ENCODE measurements around the gene PACC1. TPM values are rescaled to one million over a fixed set of nuclear protein-coding genes. Genes with fewer than 3 reads are reported as not detected.
A peak's percentile ranks its signal among the peaks of the same experiment; 100 is the strongest.

The PACC1 gene
- total RNA-seq, 1 experiment from 2014 or later: 37.5 TPM

DNA sequence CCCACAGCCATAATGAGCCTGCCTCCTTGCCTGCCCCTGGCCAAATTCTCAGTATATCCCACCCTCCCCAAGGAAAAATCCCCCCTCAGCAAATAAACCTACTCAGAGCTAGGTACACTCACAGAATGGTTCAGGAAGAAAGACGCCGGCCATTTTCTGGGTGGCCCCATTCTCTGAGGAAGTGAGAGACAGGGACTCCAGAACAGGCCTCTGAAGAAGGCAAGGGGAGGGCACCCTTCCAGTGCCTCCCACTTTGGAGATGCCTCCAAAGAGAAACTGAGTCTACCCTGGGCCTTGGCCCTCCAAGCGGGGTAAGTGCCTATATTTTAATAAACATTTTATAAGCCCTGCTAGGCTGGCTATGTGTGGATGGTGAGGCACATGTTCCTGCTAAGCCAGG lies 2.3 kb downstream of the PACC1 start:
- Histone ChIP-seq H3K27ac (ENCODE audit: low read length) (no peak overlapping the region), H2AFZ (ENCODE audit: low read length) (no peak overlapping the region), H3K9me3 (ENCODE audit: low read length) (no peaks in the 10 kb centered on the region), H3K36me3 (ENCODE audit: low read depth, low read length) (peaks cover 34% of the 10 kb centered on the region), H3K9ac (ENCODE audit: low read length) (no peak overlapping the region), H3K79me2 (ENCODE audit: low read length) (peaks cover 24% of the 10 kb centered on the region), H3F3A (ENCODE audit: low read length, unreplicated experiment) (no peaks in the 10 kb centered on the region), H3K27me3 (ENCODE audit: low read length) (no peaks in the 10 kb centered on the region), H3K4me2 (ENCODE audit: low read length) (no peak overlapping the region), H3K4me1 (ENCODE audit: insufficient read depth, low read length) (peaks cover 10% of the 10 kb centered on the region), H3K4me3 (ENCODE audit: low read length) (no peak overlapping the region), H3K9me2 (replicated peaks; ENCODE audit: low read length) (no peaks in the 10 kb centered on the region), H4K20me1 (ENCODE audit: low read length) (no peaks in the 10 kb centered on the region)
- TF ChIP-seq EZH2phosphoT487 (IDR thresholded peaks at IDR 0.05; ENCODE audit: borderline replicate concordance, low read length): no peak
- no peak for TF ChIP-seq EZH2 (IDR thresholded peaks at IDR 0.05; ENCODE audit: low read length, unreplicated experiment)
- TF ChIP-seq, protein P1, sequence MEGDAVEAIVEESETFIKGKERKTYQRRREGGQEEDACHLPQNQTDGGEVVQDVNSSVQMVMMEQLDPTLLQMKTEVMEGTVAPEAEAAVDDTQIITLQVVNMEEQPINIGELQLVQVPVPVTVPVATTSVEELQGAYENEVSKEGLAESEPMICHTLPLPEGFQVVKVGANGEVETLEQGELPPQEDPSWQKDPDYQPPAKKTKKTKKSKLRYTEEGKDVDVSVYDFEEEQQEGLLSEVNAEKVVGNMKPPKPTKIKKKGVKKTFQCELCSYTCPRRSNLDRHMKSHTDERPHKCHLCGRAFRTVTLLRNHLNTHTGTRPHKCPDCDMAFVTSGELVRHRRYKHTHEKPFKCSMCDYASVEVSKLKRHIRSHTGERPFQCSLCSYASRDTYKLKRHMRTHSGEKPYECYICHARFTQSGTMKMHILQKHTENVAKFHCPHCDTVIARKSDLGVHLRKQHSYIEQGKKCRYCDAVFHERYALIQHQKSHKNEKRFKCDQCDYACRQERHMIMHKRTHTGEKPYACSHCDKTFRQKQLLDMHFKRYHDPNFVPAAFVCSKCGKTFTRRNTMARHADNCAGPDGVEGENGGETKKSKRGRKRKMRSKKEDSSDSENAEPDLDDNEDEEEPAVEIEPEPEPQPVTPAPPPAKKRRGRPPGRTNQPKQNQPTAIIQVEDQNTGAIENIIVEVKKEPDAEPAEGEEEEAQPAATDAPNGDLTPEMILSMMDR (conservative IDR thresholded peaks at IDR 0.05; ENCODE audit: low read depth, low read length): no peak
- intact Hi-C loops (cut with micrococcal nuclease): no loop called here
- DNase-seq (no peak), ATAC-seq (no peak)
- POLR2A ChIA-PET (ENCODE audit: unreplicated experiment): no interaction called here
- CTCF ChIA-PET: no interaction called here
- no TSS peak for BruUV-seq (replicated peaks)

DNA sequence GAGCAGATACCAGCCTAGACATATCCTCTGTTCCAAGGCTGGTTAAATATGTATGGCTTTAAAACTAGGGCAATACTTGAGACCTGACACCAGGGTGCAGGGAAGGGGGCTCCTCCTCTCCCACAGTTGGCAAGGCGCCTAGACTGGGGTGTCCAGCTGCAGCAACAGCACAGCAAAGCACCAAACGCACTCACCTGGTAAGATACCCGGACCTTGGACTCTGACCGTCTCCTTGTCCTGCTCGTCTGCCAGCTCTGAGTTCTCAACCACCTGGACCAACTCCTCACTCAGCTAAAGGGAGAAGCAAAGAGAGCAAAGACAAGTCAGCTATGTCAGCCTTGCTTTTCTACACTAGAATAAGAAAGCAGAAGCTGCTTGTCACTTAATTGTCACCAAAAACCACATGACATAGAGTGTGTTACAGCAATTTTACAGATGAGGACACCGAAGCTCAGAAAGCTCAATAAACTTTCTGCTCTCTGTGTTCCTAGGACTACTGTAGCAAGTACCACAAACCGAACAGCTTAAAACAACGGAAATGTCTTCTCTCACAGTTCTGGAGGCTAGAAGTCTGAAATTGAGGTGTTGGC lies 4.4 kb downstream of the PACC1 start:
- Histone ChIP-seq H3K27ac (ENCODE audit: low read length) (no peak overlapping the region), H3K27me3 (ENCODE audit: low read length) (no peaks in the 10 kb centered on the region), H3F3A (ENCODE audit: low read length, unreplicated experiment) (no peaks in the 10 kb centered on the region), H3K9me2 (replicated peaks; ENCODE audit: low read length) (no peaks in the 10 kb centered on the region), H3K4me2 (ENCODE audit: low read length) (no peak overlapping the region), H3K4me3 (ENCODE audit: low read length) (no peak overlapping the region), H3K9me3 (ENCODE audit: low read length) (no peaks in the 10 kb centered on the region), H3K36me3 (ENCODE audit: low read depth, low read length) (peaks cover 49% of the 10 kb centered on the region), H3K9ac (ENCODE audit: low read length) (no peak overlapping the region), H4K20me1 (ENCODE audit: low read length) (no peaks in the 10 kb centered on the region), H3K4me1 (ENCODE audit: insufficient read depth, low read length) (peaks cover 10% of the 10 kb centered on the region), H3K79me2 (ENCODE audit: low read length) (peaks cover 24% of the 10 kb centered on the region), H2AFZ (ENCODE audit: low read length) (no peak overlapping the region)
- no TSS peak for BruUV-seq (replicated peaks)
- POLR2A ChIA-PET (ENCODE audit: unreplicated experiment): interaction anchor here (0.6 kb wide), 1 partner anchor 226 kb away, joined by 3 read pairs; no protein-coding TSS in a partner anchor
- DNase-seq (no peak), ATAC-seq (no peak)
- TF ChIP-seq EZH2phosphoT487 (IDR thresholded peaks at IDR 0.05; ENCODE audit: borderline replicate concordance, low read length) (no peak), EZH2 (IDR thresholded peaks at IDR 0.05; ENCODE audit: low read length, unreplicated experiment) (no peak)
- TF ChIP-seq, protein P1 (conservative IDR thresholded peaks at IDR 0.05; ENCODE audit: low read depth, low read length): no peak
- intact Hi-C loops (cut with micrococcal nuclease): no loop called here
- CTCF ChIA-PET: no interaction called here

DNA sequence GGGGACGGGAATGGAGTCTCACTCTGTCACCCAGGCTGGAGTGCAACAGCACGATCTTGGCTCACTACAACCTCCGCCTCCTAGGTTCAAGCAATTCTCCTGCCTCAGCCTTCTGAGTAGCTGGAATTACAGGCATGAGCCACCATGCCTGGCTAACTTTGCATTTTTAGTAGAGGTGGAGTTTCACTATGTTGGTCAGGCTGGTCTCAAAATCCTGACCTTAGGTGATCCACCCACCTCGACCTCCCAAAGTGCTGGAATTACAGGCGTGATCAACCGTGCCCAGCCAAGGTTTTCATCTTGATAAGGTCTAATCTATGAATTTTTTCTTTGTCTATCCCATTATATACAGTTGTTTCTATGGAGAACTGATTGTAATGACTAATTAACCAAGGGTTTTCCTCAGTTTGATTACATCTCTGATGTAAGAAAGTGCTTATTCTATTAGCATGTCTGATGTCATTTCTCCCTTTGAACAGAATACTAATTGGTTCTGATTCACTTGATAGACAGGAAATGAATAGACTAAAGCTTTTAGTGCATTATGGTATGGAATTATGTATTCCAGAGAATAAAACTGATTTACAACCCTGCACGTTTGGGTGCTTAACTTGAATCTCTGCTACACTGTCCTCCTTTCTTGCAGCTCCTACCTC lies 11.9 kb downstream of the PACC1 start:
- Histone ChIP-seq H3F3A (ENCODE audit: low read length, unreplicated experiment) (no peaks in the 10 kb centered on the region), H3K36me3 (ENCODE audit: low read depth, low read length) (peaks cover 42% of the 10 kb centered on the region), H2AFZ (ENCODE audit: low read length) (no peak overlapping the region), H3K4me3 (ENCODE audit: low read length) (no peak overlapping the region), H3K9me3 (ENCODE audit: low read length) (no peaks in the 10 kb centered on the region), H3K4me2 (ENCODE audit: low read length) (no peak overlapping the region), H3K79me2 (ENCODE audit: low read length) (no peaks in the 10 kb centered on the region), H3K4me1 (ENCODE audit: insufficient read depth, low read length) (peaks cover 15% of the 10 kb centered on the region), H3K9ac (ENCODE audit: low read length) (no peak overlapping the region), H3K9me2 (replicated peaks; ENCODE audit: low read length) (no peaks in the 10 kb centered on the region), H4K20me1 (ENCODE audit: low read length) (no peaks in the 10 kb centered on the region), H3K27me3 (ENCODE audit: low read length) (no peaks in the 10 kb centered on the region), H3K27ac (ENCODE audit: low read length) (no peak overlapping the region)
- ChIA-PET POLR2A (ENCODE audit: unreplicated experiment) (no interaction called here), CTCF (no interaction called here)
- no peak for DNase-seq
- peak; percentile 15; the same call in 1 of the 2 replicates for ATAC-seq
- TF ChIP-seq EZH2 (IDR thresholded peaks at IDR 0.05; ENCODE audit: low read length, unreplicated experiment): no peak
- TF ChIP-seq EZH2phosphoT487 (IDR thresholded peaks at IDR 0.05; ENCODE audit: borderline replicate concordance, low read length): no peak
- intact Hi-C loops (cut with micrococcal nuclease): no loop called here
- no TSS peak for BruUV-seq (replicated peaks)
